Endodermal cell (in vitro differentiated cells): Measurements from ENCODE around the gene CGRRF1. TPM values are rescaled to one million over a fixed set of nuclear protein-coding genes. Genes with fewer than 3 reads are reported as not detected.

ENCODE experiments used
- DNase-seq: peaks from one replicate; pipeline ENCODE4 v3.0.0-alpha.2; 2017
- H3K27ac ChIP-seq: 2 replicates; pipeline ENCODE4 v1.5.1; 2013; ENCODE audit warnings: mild to moderate bottlenecking, low read depth, low read length, moderate library complexity
- H3K27me3 ChIP-seq: 2 replicates; pipeline ENCODE4 v1.6.1; 2013; ENCODE audit warnings: mild to moderate bottlenecking, low read length, moderate library complexity; ENCODE audit not compliant: insufficient read depth, control insufficient read depth, poor library complexity, severe bottlenecking
- H3K36me3 ChIP-seq: 2 replicates; pipeline ENCODE4 v1.7.0; 2013; ENCODE audit warnings: mild to moderate bottlenecking, low read length, moderate library complexity; ENCODE audit not compliant: control insufficient read depth, insufficient read depth
- H3K4me1 ChIP-seq: one replicate; pipeline ENCODE4 v1.7.0; 2013; ENCODE audit warnings: low read length; ENCODE audit not compliant: control insufficient read depth, insufficient read depth
- H3K4me3 ChIP-seq: 2 replicates; pipeline ENCODE4 v1.5.1; 2013; ENCODE audit warnings: mild to moderate bottlenecking, low read length, moderate library complexity
- H3K9ac ChIP-seq: 2 replicates; pipeline ENCODE4 v1.6.1; 2013; ENCODE audit warnings: mild to moderate bottlenecking, low read length, moderate library complexity; ENCODE audit not compliant: poor library complexity, severe bottlenecking; ENCODE audit errors: extremely low read depth
- H3K9me3 ChIP-seq: 2 replicates; pipeline ENCODE4 v1.6.1; 2013; ENCODE audit warnings: mild to moderate bottlenecking, low read length, moderate library complexity; ENCODE audit not compliant: control insufficient read depth
- H3K27ac Mint-ChIP-seq: 2 replicates; pipeline ENCODE4 v1.8.0; 2020; ENCODE audit warnings: mixed read lengths
- H3K27me3 Mint-ChIP-seq: 2 replicates; pipeline ENCODE4 v1.8.0; 2021; ENCODE audit warnings: mild to moderate bottlenecking, mixed read lengths; ENCODE audit not compliant: insufficient read depth
- H3K36me3 Mint-ChIP-seq: 2 replicates; pipeline ENCODE4 v1.8.0; 2020; ENCODE audit warnings: low read depth, mixed read lengths
- H3K4me1 Mint-ChIP-seq: 2 replicates; pipeline ENCODE4 v1.8.0; 2020; ENCODE audit warnings: mixed read lengths
- H3K4me3 Mint-ChIP-seq: 2 replicates; pipeline ENCODE4 v1.8.0; 2020; ENCODE audit warnings: mild to moderate bottlenecking, moderate library complexity, mixed read lengths
- H3K9me3 Mint-ChIP-seq: 2 replicates; pipeline ENCODE4 v1.8.0; 2020; ENCODE audit warnings: mild to moderate bottlenecking, mixed read lengths
- WGBS, 2 experiments: methylation state at CpG; one replicate each; pipeline versions ENCODE4 v1.1.5 to v1.1.7; 2013; ENCODE audit warnings: missing lambda C conversion rate in 2 of 2, mixed read lengths in 1 of 2; ENCODE audit not compliant: insufficient coverage in 1 of 2, insufficient read length in 1 of 2; 5-methylcytosine and 5-hydroxymethylcytosine counted together
- total RNA-seq, 2 donors: library from RNA; stranded (reverse); fragmentation: NEBNext Ultra II Directional in 1 of 2; extraction: Animal tissue kit (Norgen Biotek cat#: 25700) in 1 of 2; gene quantifications; 2 replicates in 1 of 2; 3 replicates in 1 of 2; pipeline ENCODE4 v1.2.1, GENCODE V29; 2021
- TF ChIP-seq, protein P1 (sequence below): fragments of 200-600 bp; sonication (generic); conservative IDR thresholded peaks from 2 replicates; pipeline ENCODE4 v1.5.0; 2021; ENCODE audit warnings: antibody characterized with exemption, mild to moderate bottlenecking

Gene CGRRF1
- total RNA-seq, 2 donors from 2014 or later: 17.8 to 19.3 TPM

GRCh38 chr14:54547583-54547982 lies 37.9 kb downstream of the CGRRF1 start:
- peaks cover 2% of the 10 kb centered on the region for H3K4me1 Mint-ChIP-seq

DNA sequence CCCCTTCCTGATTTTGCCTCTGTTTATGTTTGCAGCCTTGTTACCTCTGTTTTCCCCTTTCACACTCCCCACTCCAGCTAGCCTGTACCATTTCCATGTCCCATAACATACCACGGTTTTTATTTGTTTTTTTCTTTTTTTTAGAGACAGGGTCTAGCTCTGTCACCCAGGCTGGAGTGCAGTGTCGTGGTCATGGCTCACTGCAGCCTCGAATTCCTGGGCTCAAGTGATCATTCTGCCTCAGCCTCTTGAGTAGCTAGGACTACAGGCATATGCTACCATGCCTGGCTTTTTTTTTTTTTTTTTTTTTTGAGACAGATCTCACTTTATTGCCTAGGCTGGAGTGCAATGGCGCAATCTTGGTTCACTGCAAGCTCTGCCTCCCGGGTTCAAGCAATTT lies 38.8 kb downstream of the CGRRF1 start:
- Mint-ChIP-seq H3K9me3 (no peaks in the 10 kb centered on the region), H3K27me3 (no peaks in the 10 kb centered on the region), H3K4me3 (no peak overlapping the region), H3K36me3 (no peaks in the 10 kb centered on the region), H3K27ac (no peak overlapping the region), H3K4me1 (peaks cover 2% of the 10 kb centered on the region)
- WGBS, 2 experiments: 84 to 100% methylated on average over 2 to 5 of the region's 5 CpGs
- H3K9me3 ChIP-seq: no peaks in the 10 kb centered on the region
- no peaks in the 10 kb centered on the region for H3K36me3 ChIP-seq
- H3K27me3 ChIP-seq: no peaks in the 10 kb centered on the region
- TF ChIP-seq, protein P1, sequence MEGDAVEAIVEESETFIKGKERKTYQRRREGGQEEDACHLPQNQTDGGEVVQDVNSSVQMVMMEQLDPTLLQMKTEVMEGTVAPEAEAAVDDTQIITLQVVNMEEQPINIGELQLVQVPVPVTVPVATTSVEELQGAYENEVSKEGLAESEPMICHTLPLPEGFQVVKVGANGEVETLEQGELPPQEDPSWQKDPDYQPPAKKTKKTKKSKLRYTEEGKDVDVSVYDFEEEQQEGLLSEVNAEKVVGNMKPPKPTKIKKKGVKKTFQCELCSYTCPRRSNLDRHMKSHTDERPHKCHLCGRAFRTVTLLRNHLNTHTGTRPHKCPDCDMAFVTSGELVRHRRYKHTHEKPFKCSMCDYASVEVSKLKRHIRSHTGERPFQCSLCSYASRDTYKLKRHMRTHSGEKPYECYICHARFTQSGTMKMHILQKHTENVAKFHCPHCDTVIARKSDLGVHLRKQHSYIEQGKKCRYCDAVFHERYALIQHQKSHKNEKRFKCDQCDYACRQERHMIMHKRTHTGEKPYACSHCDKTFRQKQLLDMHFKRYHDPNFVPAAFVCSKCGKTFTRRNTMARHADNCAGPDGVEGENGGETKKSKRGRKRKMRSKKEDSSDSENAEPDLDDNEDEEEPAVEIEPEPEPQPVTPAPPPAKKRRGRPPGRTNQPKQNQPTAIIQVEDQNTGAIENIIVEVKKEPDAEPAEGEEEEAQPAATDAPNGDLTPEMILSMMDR: no peak
- H3K4me3 ChIP-seq: no peak overlapping the region
- H3K4me1 ChIP-seq: no peaks in the 10 kb centered on the region
- H3K9ac ChIP-seq: no peak overlapping the region
- no peak for DNase-seq
- H3K27ac ChIP-seq: no peak overlapping the region

More at GRCh38 chr14:54547583-54547982, 37.9 kb downstream of the CGRRF1 start:
- no peaks in the 10 kb centered on the region for H3K36me3 ChIP-seq
- Mint-ChIP-seq H3K9me3 (no peaks in the 10 kb centered on the region), H3K27me3 (no peaks in the 10 kb centered on the region), H3K27ac (no peak overlapping the region), H3K4me3 (no peak overlapping the region), H3K36me3 (no peaks in the 10 kb centered on the region)
- H3K4me3 ChIP-seq: no peak overlapping the region
- H3K9me3 ChIP-seq: no peaks in the 10 kb centered on the region
- 67 to 84% methylated on average over 3 of the region's 3 CpGs for WGBS, 2 experiments
- DNase-seq: no peak
- H3K9ac ChIP-seq: no peak overlapping the region
- H3K4me1 ChIP-seq: no peaks in the 10 kb centered on the region
- TF ChIP-seq, protein P1: no peak
- H3K27me3 ChIP-seq: no peaks in the 10 kb centered on the region
- no peak overlapping the region for H3K27ac ChIP-seq

GRCh38 chr14:54549862-54550261 lies 40.2 kb downstream of the CGRRF1 start:
- Histone ChIP-seq H3K27me3 (no peaks in the 10 kb centered on the region), H3K4me3 (no peak overlapping the region), H3K36me3 (no peaks in the 10 kb centered on the region), H3K9me3 (no peaks in the 10 kb centered on the region), H3K9ac (no peak overlapping the region), H3K27ac (no peak overlapping the region), H3K4me1 (no peaks in the 10 kb centered on the region)
- Mint-ChIP-seq H3K27me3 (no peaks in the 10 kb centered on the region), H3K27ac (no peak overlapping the region), H3K4me3 (no peak overlapping the region), H3K4me1 (peaks cover 2% of the 10 kb centered on the region), H3K36me3 (no peaks in the 10 kb centered on the region), H3K9me3 (no peaks in the 10 kb centered on the region)
- TF ChIP-seq, protein P1: no peak
- no peak for DNase-seq
- WGBS, 2 experiments: 90 to 93% methylated on average over 1 to 3 of the region's 3 CpGs
